Vagina (tissue), 2 donors: ENCODE measurements around the gene NDUFS8. TPM values are rescaled to one million over a fixed set of nuclear protein-coding genes. Genes with fewer than 3 reads are reported as not detected.
A peak's percentile ranks its signal among the peaks of the same experiment; 100 is the strongest.

Experiments
- DNase-seq, 2 donors: peaks; one replicate each; pipeline ENCODE4 v3.0.0-alpha.2; 2017; ENCODE audit errors: extremely low spot score in 2 of 2
- H3K27ac ChIP-seq: fragments of 200-600 bp; sonication (generic); one replicate; pipeline ENCODE4 v1.5.1; 2019
- H3K27me3 ChIP-seq: fragments of 200-600 bp; sonication (generic); one replicate; pipeline ENCODE4 v1.5.1; 2019
- H3K36me3 ChIP-seq, 2 donors: fragments of 200-600 bp; sonication (generic); one replicate each; pipeline ENCODE4 v1.5.1; 2017 to 2019
- H3K4me1 ChIP-seq: fragments of 200-600 bp; sonication (generic); one replicate; pipeline ENCODE4 v1.5.1; 2019
- H3K4me3 ChIP-seq, 2 donors: fragments of 200-600 bp; sonication (generic); 1 replicate in 1 of 2; 2 replicates in 1 of 2; pipeline ENCODE4 v1.5.1; 2016 to 2019
- H3K9me3 ChIP-seq: fragments of 200-600 bp; sonication (generic); one replicate; pipeline ENCODE4 v1.5.1; 2019
- POLR2A ChIP-seq, 2 donors: fragments of 450-650 bp; IDR thresholded peaks; one replicate each; pipeline ENCODE4 v1.6.1; 2017; ENCODE audit warnings: antibody characterized with exemption in 2 of 2, mild to moderate bottlenecking in 2 of 2, moderate library complexity in 2 of 2
- POLR2AphosphoS5 ChIP-seq, 2 donors: sonication (generic); formaldehyde crosslinking; IDR thresholded peaks; one replicate each; pipeline ENCODE4 v1.9.0; 2017; ENCODE audit warnings: antibody characterized with exemption in 2 of 2, mild to moderate bottlenecking in 2 of 2, low read depth in 1 of 2; ENCODE audit not compliant: insufficient read depth in 1 of 2
- intact Hi-C: fragments of 100-400 bp; cut with DNase I; formaldehyde crosslinking; loops from one replicate; pipeline ENCODE4 v1.15.1; 2023
- total RNA-seq: library from RNA; depleted of rRNA; stranded (reverse); fragments of >200 nt; gene quantifications from one replicate; pipeline ENCODE4 v1.2.3, GENCODE V29; 2016
- TF ChIP-seq, protein P1 (sequence below), 3 experiments: fragments of 450-650 bp in 2 of 3; fragments of 200-600 bp in 1 of 3; sonication (generic) in 1 of 3; IDR thresholded peaks; one replicate each; pipeline ENCODE4 v1.5.1; 2017 to 2019; ENCODE audit warnings: antibody characterized with exemption in 3 of 3, mild to moderate bottlenecking in 2 of 3, moderate library complexity in 2 of 3

NDUFS8 gene
- total RNA-seq, 1 donor from 2014 or later = 118 TPM

DNA sequence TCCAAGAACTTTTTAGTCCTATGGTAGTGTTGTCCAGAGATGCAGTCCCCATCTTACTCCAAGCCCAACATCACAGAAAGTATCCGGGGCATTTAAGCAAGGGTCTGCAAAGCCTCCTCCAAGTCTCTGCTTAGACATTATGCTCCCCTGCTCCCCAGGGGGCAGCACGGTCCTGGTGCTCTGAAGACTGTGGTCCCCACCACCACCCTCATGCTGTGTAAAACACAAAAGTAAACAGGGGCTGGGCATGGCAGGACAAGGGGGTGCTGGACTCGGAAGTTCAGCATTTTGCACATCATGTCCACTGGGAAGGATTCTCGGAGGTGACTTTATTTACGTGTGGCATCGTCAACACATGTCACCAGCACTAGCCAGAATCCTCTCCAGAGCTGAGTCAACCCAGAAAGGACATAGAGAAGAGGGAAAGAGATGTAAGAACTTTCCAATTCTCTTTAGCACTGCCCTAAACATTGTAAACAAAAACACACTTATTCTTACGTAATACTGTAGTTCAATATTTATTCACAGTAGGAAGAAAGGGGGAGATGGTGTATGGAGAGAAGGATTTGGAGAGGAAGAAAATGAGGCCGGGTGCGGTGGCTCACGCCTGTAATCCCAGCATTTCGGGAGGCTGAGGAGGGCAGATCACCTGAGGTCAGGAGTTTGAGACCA lies 46.0 kb downstream of the NDUFS8 start:
- intact Hi-C loops = no loop called here
- Histone ChIP-seq H3K36me3 (peaks cover 0 to 4% of the 10 kb centered on the region in 2 donors), H3K27ac (no peak overlapping the region), H3K4me1 (no peaks in the 10 kb centered on the region), H3K4me3 (no peak overlapping the region), H3K9me3 (no peaks in the 10 kb centered on the region), H3K27me3 (no peaks in the 10 kb centered on the region)
- DNase-seq = no peak
- TF ChIP-seq POLR2AphosphoS5 (IDR thresholded peaks at IDR 0.05; ENCODE audit: insufficient read depth in 1 of 2, low read depth in 1 of 2) = no peak
- TF ChIP-seq, protein P1, sequence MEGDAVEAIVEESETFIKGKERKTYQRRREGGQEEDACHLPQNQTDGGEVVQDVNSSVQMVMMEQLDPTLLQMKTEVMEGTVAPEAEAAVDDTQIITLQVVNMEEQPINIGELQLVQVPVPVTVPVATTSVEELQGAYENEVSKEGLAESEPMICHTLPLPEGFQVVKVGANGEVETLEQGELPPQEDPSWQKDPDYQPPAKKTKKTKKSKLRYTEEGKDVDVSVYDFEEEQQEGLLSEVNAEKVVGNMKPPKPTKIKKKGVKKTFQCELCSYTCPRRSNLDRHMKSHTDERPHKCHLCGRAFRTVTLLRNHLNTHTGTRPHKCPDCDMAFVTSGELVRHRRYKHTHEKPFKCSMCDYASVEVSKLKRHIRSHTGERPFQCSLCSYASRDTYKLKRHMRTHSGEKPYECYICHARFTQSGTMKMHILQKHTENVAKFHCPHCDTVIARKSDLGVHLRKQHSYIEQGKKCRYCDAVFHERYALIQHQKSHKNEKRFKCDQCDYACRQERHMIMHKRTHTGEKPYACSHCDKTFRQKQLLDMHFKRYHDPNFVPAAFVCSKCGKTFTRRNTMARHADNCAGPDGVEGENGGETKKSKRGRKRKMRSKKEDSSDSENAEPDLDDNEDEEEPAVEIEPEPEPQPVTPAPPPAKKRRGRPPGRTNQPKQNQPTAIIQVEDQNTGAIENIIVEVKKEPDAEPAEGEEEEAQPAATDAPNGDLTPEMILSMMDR (IDR thresholded peaks at IDR 0.05) = peak in 1 of 3 experiments; percentile 23

DNA sequence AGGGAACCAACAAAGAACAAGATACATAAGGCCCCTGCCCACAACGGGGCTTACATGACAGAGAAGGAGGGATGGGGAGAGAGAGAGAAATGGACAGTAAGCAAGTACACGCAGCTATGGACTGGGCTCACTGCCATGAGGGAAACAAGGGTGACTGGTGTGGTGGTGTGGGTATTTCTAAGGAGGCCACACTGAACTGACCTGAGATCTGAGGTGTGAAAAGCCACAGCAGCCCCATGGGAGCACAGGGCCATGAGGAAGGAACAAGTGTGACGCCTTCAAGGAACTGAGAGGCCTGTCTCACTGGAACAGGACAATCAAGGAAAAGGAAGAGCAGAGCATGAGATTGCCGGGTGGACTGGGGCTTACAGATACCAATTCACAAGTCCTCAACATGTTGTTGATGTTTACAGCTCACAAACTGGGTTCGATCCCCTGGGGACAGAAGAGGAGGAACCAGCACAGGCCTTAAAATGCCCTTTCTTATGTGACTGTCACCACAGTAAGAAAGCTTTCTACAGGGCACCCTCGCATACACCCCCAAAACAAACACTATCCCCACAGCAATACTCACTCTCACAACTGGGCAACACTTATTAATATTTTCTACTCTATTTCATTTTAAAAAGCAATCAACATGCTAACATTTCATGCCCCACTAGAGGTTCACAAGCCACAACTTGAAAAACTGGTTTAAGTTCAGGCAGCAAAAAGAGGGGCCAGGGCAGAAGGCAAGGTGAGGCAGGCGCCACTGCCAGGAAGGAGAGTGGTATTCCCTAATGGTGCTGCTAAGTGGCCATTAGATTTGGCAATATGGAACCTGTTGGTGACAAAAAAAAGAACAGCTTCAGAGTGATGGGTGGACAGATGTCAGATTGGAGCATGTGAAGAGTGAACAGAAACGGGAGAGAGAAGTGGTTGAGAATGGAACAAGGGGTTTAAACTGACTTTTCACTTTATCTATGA lies 47.4 kb downstream of the NDUFS8 start:
- TF ChIP-seq POLR2A (IDR thresholded peaks at IDR 0.05) (no peak), POLR2AphosphoS5 (IDR thresholded peaks at IDR 0.05; ENCODE audit: insufficient read depth in 1 of 2, low read depth in 1 of 2) (no peak)
- TF ChIP-seq, protein P1 (IDR thresholded peaks at IDR 0.05) = no peak
- H3K9me3 ChIP-seq = no peaks in the 10 kb centered on the region
- no peaks in the 10 kb centered on the region for H3K36me3 ChIP-seq
- intact Hi-C loops = no loop called here
- H3K27me3 ChIP-seq = no peaks in the 10 kb centered on the region
- no peak overlapping the region for H3K4me3 ChIP-seq
- H3K27ac ChIP-seq = no peak overlapping the region
- DNase-seq = no peak
- no peaks in the 10 kb centered on the region for H3K4me1 ChIP-seq

DNA sequence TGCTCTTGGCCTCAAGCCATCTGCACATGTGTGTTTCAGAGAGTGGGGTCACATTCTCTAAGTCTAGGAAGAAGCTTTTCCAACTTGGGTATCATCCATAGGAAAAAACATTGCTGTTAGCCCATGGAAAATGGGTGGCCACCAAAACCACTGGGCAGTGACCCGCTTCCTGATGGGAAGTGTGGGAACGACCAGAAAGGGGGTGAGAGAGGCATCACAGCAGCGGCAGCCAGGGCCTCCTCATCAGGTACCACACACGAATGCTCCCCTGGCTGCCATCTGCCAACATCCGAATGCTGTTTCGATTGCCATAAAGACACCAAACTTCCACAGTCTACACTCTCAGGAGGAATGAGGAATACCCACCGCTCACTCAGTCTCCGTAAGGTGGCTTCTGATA lies 50.4 kb downstream of the NDUFS8 start:
- no peaks in the 10 kb centered on the region for H3K9me3 ChIP-seq
- no peaks in the 10 kb centered on the region for H3K4me1 ChIP-seq
- TF ChIP-seq, protein P1 (IDR thresholded peaks at IDR 0.05) = no peak
- TF ChIP-seq POLR2A (IDR thresholded peaks at IDR 0.05) (no peak), POLR2AphosphoS5 (IDR thresholded peaks at IDR 0.05; ENCODE audit: insufficient read depth in 1 of 2, low read depth in 1 of 2) (no peak)
- DNase-seq = no peak
- no peak overlapping the region for H3K27ac ChIP-seq
- H3K36me3 ChIP-seq = no peaks in the 10 kb centered on the region
- no peak overlapping the region for H3K4me3 ChIP-seq
- no peaks in the 10 kb centered on the region for H3K27me3 ChIP-seq
- intact Hi-C loops = no loop called here

DNA sequence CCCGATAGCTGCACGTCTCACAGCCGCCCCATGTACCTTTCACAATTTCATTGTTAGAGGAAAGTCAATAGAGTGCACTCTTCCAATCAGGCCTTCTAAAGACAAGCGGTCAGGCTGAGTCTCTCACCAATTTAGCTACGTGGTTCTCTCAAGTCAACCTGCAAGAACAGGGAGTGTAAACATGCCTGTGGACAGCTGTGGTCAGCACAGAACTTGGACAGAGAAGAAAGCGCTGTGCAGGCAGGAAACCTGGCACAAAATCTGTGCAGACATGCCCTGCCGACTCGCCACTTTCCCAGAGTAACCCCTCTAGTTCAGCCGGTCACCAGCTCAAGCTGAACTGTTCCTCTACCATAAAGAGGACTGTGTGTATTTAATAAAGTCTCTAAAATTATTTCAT lies 51.2 kb downstream of the NDUFS8 start:
- Histone ChIP-seq H3K4me3 (no peak overlapping the region), H3K36me3 (no peaks in the 10 kb centered on the region), H3K9me3 (no peaks in the 10 kb centered on the region), H3K4me1 (no peaks in the 10 kb centered on the region), H3K27ac (no peak overlapping the region), H3K27me3 (no peaks in the 10 kb centered on the region)
- TF ChIP-seq POLR2AphosphoS5 (IDR thresholded peaks at IDR 0.05; ENCODE audit: insufficient read depth in 1 of 2, low read depth in 1 of 2) (no peak), POLR2A (IDR thresholded peaks at IDR 0.05) (no peak)
- TF ChIP-seq, protein P1 (IDR thresholded peaks at IDR 0.05) = no peak
- intact Hi-C loops = no loop called here
- DNase-seq = no peak
